Fibroblast of skin of right quadriceps (primary cell): ENCODE results near the gene GPER1.

Experiments used
- DNase-seq: peaks from one replicate; pipeline ENCODE4 v3.0.0-alpha.2; 2013

The GPER1 gene

DNA sequence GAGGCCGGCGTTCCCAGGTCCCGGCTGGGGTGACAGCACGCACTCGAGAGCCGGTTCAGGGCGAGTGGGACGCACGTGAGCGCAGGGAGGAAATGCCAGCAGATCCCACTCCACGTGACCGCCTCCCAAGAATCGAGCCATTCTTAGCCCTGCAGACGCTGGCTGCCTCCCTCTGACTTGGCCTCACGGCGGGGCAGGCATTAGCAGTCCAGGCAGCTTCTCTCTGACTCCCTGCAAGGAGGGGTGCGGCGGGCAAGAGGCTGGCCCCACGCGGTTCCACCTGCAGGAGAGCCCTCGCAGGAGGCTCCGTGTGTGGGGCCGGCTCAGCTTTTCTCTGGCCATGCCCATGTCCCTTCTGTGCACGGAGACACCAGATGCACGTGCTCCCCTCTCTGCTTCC lies 33.5 kb upstream of the GPER1 start:
- DNase-seq = no peak

GRCh38 chr7:1054861-1055450 lies 33.0 kb upstream of the GPER1 start:
- peak; percentile 19 for DNase-seq

DNA sequence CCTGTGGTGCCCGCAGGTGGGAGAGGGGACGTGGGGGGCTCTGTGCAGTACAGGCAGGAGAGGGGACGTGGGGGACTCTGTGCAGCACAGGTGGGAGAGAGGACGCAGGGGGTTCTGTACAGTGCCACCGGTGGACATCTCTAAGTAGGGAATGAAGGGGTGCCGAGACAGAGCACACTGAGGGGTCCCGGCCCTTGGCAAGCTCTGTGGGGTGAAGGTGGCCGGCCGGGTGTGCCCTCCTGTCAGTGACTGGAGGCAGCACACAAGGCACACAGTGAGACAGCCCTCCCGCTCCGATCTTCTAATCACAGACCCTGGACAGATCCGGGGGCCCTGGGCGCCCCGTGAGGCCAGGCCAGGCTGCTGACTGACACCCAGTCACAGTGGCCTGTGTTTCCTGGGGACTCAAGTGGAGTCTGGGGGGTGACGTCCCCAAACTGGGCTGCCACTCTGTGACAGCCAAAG lies 32.4 kb upstream of the GPER1 start:
- no peak for DNase-seq

DNA sequence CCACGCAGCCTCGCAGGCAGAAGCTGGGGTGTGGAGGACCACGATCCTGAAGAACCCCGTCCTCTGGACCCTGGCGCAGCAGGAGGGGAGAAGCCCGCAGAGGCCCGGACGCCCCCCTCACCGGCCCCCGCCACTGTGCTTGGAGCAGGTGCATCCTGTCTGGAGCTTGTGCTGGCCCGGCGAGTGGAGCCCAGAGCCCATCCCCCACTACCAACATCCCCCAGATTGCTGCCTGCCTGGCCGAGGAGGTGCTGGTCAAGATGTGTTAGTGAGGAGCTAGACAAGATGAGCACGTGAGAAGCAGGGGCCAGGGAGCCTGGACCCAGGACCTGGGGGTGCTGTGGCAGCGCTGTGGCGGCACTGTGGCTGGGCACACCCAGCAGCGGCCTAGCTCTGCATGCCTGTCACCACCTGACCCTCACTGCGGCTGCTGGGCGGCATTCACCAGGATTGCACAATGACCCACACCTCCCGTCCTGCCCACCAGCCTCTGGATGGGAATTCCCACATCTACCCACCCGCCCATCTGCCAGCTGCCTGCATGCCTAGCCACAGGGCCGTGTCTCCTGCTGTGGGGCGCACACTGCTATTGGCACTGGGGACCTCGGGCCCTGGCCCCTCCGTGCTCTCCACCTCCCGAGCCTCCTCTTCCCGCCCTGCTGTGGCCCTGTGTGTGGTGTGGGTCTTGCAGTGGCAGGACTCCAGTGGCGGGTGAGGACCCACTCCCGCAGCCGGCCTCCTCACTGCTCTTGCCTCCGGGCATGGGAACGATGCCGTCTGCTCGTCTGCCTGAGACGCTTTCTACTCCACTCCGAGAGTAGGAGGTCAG lies 31.7 kb upstream of the GPER1 start:
- DNase-seq = no peak

GRCh38 chr7:1056785-1057410 lies 31.0 kb upstream of the GPER1 start:
- no peak for DNase-seq

DNA sequence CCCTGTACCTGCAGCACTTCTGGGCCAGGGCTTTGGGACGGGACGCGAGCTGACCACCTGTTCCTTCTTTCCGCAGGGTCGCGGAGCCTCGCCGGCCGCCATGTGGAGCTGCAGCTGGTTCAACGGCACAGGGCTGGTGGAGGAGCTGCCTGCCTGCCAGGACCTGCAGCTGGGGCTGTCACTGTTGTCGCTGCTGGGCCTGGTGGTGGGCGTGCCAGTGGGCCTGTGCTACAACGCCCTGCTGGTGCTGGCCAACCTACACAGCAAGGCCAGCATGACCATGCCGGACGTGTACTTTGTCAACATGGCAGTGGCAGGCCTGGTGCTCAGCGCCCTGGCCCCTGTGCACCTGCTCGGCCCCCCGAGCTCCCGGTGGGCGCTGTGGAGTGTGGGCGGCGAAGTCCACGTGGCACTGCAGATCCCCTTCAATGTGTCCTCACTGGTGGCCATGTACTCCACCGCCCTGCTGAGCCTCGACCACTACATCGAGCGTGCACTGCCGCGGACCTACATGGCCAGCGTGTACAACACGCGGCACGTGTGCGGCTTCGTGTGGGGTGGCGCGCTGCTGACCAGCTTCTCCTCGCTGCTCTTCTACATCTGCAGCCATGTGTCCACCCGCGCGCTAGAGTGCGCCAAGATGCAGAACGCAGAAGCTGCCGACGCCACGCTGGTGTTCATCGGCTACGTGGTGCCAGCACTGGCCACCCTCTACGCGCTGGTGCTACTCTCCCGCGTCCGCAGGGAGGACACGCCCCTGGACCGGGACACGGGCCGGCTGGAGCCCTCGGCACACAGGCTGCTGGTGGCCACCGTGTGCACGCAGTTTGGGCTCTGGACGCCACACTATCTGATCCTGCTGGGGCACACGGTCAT lies 30.3 kb upstream of the GPER1 start:
- DNase-seq = no peak

- DNase-seq = no peak
These were observed 29.6 kb upstream of the GPER1 start for GRCh38 chr7:1058311-1058710.

DNA sequence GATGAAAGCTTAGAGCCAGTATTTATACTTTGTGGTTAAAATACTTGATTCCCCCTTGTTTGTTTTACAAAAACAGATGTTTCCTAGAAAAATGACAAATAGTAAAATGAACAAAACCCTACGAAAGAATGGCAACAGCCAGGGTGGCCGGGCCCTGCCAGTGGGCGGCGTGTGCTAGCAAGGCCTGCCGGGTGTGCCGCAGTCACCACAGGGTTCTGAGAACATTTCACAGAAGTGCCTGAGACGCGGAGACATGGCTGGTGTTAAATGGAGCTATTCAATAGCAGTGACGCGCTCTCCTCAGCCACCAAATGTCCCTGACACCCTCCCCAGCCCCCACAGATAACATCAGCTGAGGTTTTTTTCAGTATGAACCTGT lies 29.1 kb upstream of the GPER1 start:
- peak; percentile 35 for DNase-seq

DNA sequence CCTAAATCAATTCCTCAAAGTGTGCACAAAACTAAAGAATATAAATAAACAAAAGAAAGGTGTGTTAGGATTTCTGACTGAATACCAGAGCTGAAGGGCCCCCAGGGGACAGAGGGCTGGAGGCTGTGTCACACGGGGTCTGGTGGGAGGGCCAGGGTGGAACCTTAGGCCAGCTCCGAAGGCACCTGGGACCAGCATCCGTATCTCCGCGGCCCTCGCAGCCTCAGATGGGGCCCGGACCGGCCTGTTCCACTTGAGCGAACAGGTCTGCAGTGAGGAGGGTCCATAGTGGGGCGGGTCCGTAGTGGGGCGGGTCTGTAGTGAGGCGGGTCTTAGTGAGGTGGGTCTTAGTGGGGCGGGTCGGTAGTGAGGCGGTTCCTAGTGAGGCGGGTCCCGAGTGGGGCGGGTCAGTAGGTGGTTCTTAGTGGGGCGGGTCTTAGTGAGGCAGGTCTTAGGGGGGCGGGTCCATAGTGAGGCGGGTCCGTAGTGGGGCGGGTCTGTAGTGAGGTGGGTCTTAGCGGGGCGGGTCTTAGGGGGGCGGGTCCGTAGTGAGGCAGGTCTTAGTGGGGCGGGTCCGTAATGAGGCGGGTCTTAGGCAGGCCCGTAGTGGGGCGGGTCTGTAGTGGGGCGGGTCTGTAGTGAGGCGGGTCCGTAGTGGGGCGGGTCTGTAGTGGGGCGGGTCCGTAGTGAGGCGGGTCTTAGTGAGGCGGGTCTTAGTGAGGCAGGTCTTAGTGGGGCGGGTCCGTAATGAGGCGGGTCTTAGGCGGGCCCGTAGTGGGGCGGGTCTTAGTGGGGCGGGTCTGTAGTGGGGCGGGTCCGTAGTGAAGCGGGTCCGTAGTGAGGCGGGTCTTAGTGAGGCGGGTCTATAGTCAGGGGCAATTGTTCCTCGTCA lies 28.5 kb upstream of the GPER1 start:
- no peak for DNase-seq

GRCh38 chr7:1060315-1061072 lies 27.4 kb upstream of the GPER1 start:
- no peak for DNase-seq

GRCh38 chr7:1061180-1061579 lies 26.7 kb upstream of the GPER1 start:
- no peak for DNase-seq

- no peak for DNase-seq
These were observed 25.3 kb upstream of the GPER1 start for GRCh38 chr7:1062296-1063294.

DNA sequence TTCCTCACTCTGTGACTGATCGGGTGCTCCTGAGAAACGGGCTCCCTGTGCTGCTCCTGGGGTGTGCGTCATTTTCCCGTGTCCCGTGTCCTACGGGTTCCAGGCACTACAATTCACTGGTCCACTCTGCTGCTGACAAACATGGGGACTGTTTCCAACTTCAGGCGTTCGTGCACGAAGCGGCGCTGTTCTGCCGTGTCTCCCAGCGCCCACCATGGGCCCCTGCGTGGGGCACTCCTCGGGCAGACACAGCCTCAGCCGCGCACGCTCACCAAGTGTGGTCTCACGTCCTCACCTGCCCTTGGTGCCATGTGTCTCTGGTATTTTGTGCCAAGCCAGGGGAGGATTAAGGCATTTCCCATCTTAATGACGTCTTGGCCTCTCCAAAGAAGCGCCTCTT lies 24.6 kb upstream of the GPER1 start:
- DNase-seq = no peak

- DNase-seq = no peak
These were observed 23.3 kb upstream of the GPER1 start for GRCh38 chr7:1064581-1064980.

- DNase-seq = no peak
These were observed 22.7 kb upstream of the GPER1 start for GRCh38 chr7:1065263-1065584.

- DNase-seq = peak; percentile 70
These were observed 22.2 kb upstream of the GPER1 start for GRCh38 chr7:1065585-1066241.

DNA sequence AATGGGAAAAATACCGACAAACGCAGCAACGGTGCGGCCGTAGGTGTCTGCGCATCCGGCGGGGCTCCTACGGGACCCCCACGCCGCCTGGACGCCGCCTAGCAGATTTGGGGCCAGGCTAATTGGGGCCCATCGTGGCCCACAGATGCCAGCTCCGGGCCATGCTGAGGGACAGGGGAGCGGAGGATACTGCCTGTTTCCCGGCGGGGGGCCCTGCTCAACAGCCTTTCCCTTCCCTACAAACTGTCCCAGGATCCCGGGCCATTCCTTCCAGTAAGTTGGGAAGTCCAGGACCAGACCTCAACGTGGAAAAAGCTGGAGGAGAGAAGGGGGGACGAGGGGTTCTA lies 21.7 kb upstream of the GPER1 start:
- no peak for DNase-seq

DNA sequence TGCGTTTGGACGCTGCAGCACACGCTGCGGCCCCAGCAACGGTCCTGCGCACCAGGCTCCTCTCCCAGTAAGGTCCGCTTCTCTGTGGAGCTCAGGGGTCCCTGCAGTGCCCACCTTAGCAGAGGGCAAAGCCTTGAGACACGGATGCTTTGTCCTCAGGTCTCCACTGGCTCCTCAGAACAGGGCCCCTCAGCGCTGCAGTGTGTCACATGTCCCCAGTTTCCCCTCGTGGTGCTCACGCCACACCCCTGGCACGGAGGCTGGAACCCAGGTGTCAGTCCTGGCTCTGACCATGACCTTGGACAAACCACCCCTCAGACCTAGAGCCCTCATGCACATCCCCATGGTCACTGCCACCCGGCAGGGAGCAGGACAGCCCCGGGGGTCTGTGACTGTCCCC lies 19.9 kb upstream of the GPER1 start:
- DNase-seq = no peak

GRCh38 chr7:1068619-1069018 lies 19.3 kb upstream of the GPER1 start:
- no peak for DNase-seq

- DNase-seq = no peak
These were observed 17.3 kb upstream of the GPER1 start for GRCh38 chr7:1070544-1071011.
